NOMO-1 treated with dmso at 0.1 percent for 144 hours (cell line): ENCODE data around the gene NEK10.

ENCODE experiments used
- DNase-seq: peaks from one replicate; lab custom pipeline; 2025; ENCODE audit not compliant: unreplicated experiment; lab: John Stamatoyannopoulos, UW

NEK10 gene

DNA sequence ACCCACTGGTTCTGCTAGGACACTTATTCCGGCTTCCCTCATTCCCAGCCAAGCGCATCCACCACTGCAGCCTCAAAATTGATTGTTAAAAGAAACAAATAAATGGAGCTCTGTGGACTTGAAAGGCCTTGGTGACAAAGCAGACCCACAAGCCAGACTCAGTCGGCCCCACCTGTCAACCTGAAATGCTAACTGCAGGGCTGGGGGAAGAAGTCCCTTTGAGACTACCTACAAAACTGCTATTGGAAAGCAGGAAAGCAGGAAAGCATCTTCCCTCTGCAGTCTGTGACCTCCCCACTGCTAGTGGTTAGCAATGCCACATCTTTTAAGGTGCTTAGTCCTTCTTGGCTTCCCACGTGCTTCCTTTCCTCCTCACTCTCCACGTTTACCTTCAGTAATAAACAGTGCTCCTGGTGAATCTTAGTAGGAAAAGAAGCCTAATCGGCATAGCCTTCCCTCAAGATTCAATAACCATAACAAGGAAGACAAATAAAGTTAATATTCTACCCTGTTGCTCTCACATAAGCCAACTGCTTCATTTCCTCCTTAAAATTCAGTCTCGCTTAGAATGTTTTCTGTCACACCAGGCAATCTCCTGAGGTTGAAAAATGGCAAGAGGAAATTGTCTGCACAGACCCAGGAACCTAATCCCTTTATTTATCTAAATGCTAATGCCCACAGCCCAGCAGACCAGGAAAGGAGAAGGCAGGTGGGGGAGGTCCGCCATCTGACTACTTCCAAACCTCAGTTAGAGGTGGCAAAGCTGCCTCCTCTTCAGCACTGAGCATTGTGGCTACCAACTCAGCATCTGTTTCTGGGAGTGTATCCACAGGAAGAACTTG, 296.2 kb downstream of the NEK10 start:
- no peak for DNase-seq

DNA sequence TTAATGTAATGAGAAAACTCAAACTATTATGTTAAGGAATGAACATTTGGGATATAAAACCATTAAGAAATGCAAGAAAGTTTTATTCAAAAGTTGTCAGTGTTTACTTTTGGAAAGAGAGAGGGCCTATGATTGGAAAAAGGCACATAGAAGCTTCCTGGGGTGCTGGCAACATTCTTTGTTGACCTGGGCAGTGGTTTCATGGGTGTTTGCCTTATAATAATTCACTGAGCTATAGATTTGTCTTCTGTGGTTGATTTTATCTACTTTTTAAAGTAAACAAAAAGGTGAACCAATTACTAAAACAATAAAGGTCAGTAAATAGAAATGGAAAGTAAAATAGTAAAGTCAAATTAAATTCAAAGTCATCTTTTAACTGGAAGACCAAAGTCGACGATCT, 308.8 kb downstream of the NEK10 start:
- no peak for DNase-seq
